ENCODE results near the gene OGT.

- TF ChIP-seq CTCF (IDR thresholded peaks at IDR 0.05; ENCODE audit: low read depth, low read length, poor library complexity, severe bottlenecking) (no peak), EZH2phosphoT487 (IDR thresholded peaks at IDR 0.05; ENCODE audit: borderline replicate concordance, low read length) (no peak)
Measured at GRCh38 chrX:71607488-71607887, 74.6 kb downstream of the OGT start.

Data from DOHH2 (cell line).